Fibroblast of pulmonary artery (primary cell): ENCODE data around the gene FBXO7.
A peak's percentile ranks its signal among the peaks of the same experiment; 100 is the strongest.

ENCODE experiments used
- DNase-seq: peaks from one replicate; pipeline ENCODE4 v3.0.0-alpha.2; 2010; ENCODE audit warnings: low read depth
- H3K4me3 ChIP-seq: replicated peaks from 2 replicates; pipeline ENCODE4 v1.5.1; 2011; ENCODE audit warnings: low read depth, mild to moderate bottlenecking, control low read depth, low read length, moderate library complexity
- CTCF ChIP-seq: IDR thresholded peaks from 2 replicates; pipeline ENCODE4 v1.5.1; 2011; ENCODE audit warnings: mild to moderate bottlenecking, control low read depth, low read length, inconsistent platforms; ENCODE audit errors: missing control alignments

The FBXO7 gene

DNA sequence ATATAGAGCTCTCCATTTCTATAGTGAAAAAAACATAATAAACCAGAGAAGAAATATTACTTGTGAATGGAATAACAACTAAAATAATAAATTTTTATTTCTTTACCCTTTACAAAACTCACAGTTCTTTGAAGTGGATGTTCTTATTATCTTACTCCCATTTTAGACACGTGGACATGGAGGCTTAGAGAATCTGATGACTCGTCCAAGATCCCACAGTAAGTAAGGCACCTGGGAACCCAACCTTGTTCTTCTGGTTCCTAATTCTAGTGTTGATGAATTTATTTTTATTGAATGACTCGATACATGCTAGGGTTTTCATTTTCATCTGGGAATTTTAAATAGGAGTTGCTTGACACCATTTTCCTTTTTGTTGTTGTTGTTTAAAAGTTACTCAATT lies 12.2 kb upstream of the FBXO7 start:
- no peak for TF ChIP-seq CTCF
- DNase-seq = no peak

DNA sequence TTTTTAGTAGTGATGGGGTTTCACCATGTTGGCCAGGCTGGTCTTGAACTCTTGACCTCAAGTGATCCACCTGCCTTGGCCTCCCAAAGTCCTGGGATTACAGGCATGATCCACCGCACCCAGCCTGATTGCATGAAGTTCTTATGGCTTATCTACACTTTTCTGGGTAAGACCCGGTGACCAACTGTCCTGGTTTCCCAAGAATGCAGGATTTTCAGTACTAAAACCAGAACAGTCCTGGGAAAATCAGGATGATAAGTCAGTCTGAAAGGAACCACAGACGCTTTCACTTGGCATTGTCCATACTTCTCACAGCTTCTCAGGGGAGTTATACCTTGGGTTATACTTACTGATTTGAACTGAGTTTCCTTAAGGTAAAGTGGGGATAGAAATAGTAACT lies 8.9 kb upstream of the FBXO7 start:
- TF ChIP-seq CTCF = no peak
- no peak overlapping the region for H3K4me3 ChIP-seq
- no peak for DNase-seq

More for the DNA sequence above, 12.2 kb upstream of the FBXO7 start:
- H3K4me3 ChIP-seq = no peak overlapping the region

DNA sequence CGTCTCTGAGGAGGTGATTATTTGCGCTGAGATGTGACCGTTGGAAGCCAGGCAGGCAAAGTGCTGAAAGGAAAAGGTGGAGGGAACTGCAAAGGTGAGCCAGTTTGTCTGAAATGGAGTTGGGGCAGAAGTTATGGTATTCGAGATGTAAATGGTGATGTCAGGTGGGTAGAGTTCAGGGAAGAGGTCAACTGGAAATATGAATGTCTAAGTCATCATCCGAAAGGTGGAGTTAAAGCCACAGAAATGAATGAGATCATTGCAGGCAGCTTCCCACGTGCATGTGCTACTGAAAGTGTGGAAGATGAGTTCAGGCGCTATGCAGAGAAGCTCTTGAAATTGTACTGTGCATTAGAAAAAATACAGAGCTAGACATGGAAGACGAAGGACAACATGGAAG lies 8.1 kb upstream of the FBXO7 start:
- no peak for DNase-seq
- TF ChIP-seq CTCF = no peak
- no peak overlapping the region for H3K4me3 ChIP-seq

GRCh38 chr22:32469799-32470212 lies 4.8 kb upstream of the FBXO7 start:
- no peak overlapping the region for H3K4me3 ChIP-seq
- peak; percentile 55 for DNase-seq
- no peak for TF ChIP-seq CTCF

- peak overlapping the region; percentile 78 for H3K4me3 ChIP-seq
- DNase-seq = peak; percentile 76
- TF ChIP-seq CTCF = peak; percentile 71
Measured at GRCh38 chr22:32473388-32473952, 1.1 kb upstream of the FBXO7 start.

- TF ChIP-seq CTCF = no peak
- peak overlapping the region; percentile 78 for H3K4me3 ChIP-seq
- no peak for DNase-seq
Measured at GRCh38 chr22:32475468-32476010, 928 bp downstream of the FBXO7 start.
